Measurements from ENCODE around the gene MRPL57.
"Not testable (repeated sequence)": the region's sequence is repeated elsewhere in the genome, so short reads cannot be mapped to it uniquely, and the experiment has no call there.

The MRPL57 gene

GRCh38 chr13:21216332-21216731, 39.9 kb downstream of the MRPL57 start:
- Histone ChIP-seq H3K4me3 (ENCODE audit: insufficient read depth, low read depth, low read length, poor library complexity, severe bottlenecking) (no peak overlapping the region), H3K27me3 (replicated peaks; ENCODE audit: control insufficient read depth, insufficient read depth, low read length, poor library complexity, severe bottlenecking) (no peaks in the 10 kb centered on the region)
- no peak for DNase-seq

GRCh38 chr13:21218351-21219035, 42.0 kb downstream of the MRPL57 start:
- H3K9me3 ChIP-seq (ENCODE audit: control insufficient read depth, low read length), result no peaks in the 10 kb centered on the region
- H3K36me3 ChIP-seq (ENCODE audit: control insufficient read depth, insufficient read depth, low read length), result no peaks in the 10 kb centered on the region
- no peak for DNase-seq
- no peaks in the 10 kb centered on the region for H3K27me3 ChIP-seq (replicated peaks; ENCODE audit: control insufficient read depth, insufficient read depth, low read length, poor library complexity, severe bottlenecking)
- H3K27ac ChIP-seq (ENCODE audit: insufficient read depth, low read length, poor library complexity, severe bottlenecking), result no peak overlapping the region
- no peaks in the 10 kb centered on the region for H3K4me1 ChIP-seq (ENCODE audit: control insufficient read depth, insufficient read depth, low read length, poor library complexity, severe bottlenecking)
- no peak overlapping the region for H3K4me3 ChIP-seq (ENCODE audit: insufficient read depth, low read depth, low read length, poor library complexity, severe bottlenecking)

More at GRCh38 chr13:21216332-21216731, 39.9 kb downstream of the MRPL57 start:
- Histone ChIP-seq H3K4me1 (ENCODE audit: control insufficient read depth, insufficient read depth, low read length, poor library complexity, severe bottlenecking) (no peaks in the 10 kb centered on the region), H3K36me3 (ENCODE audit: control insufficient read depth, insufficient read depth, low read length) (no peaks in the 10 kb centered on the region), H3K9me3 (ENCODE audit: control insufficient read depth, low read length) (no peaks in the 10 kb centered on the region), H3K27ac (ENCODE audit: insufficient read depth, low read length, poor library complexity, severe bottlenecking) (no peak overlapping the region)

GRCh38 chr13:21219036-21219381, 42.6 kb downstream of the MRPL57 start:
- H3K27ac ChIP-seq (ENCODE audit: insufficient read depth, low read length, poor library complexity, severe bottlenecking), result no peak overlapping the region

GRCh38 chr13:21219716-21220115, 43.3 kb downstream of the MRPL57 start:
- not testable (repeated sequence) for H3K27ac ChIP-seq (ENCODE audit: insufficient read depth, low read length, poor library complexity, severe bottlenecking); DNase-seq; H3K4me3 ChIP-seq (ENCODE audit: insufficient read depth, low read depth, low read length, poor library complexity, severe bottlenecking); H3K36me3 ChIP-seq (ENCODE audit: control insufficient read depth, insufficient read depth, low read length); H3K4me1 ChIP-seq (ENCODE audit: control insufficient read depth, insufficient read depth, low read length, poor library complexity, severe bottlenecking); H3K27me3 ChIP-seq (replicated peaks; ENCODE audit: control insufficient read depth, insufficient read depth, low read length, poor library complexity, severe bottlenecking); H3K9me3 ChIP-seq (ENCODE audit: control insufficient read depth, low read length)

More at GRCh38 chr13:21219036-21219381, 42.6 kb downstream of the MRPL57 start:
- Histone ChIP-seq H3K4me3 (ENCODE audit: insufficient read depth, low read depth, low read length, poor library complexity, severe bottlenecking) (no peak overlapping the region), H3K36me3 (ENCODE audit: control insufficient read depth, insufficient read depth, low read length) (no peaks in the 10 kb centered on the region), H3K9me3 (ENCODE audit: control insufficient read depth, low read length) (no peaks in the 10 kb centered on the region), H3K27me3 (replicated peaks; ENCODE audit: control insufficient read depth, insufficient read depth, low read length, poor library complexity, severe bottlenecking) (no peaks in the 10 kb centered on the region), H3K4me1 (ENCODE audit: control insufficient read depth, insufficient read depth, low read length, poor library complexity, severe bottlenecking) (no peaks in the 10 kb centered on the region)
- DNase-seq, result no peak

GRCh38 chr13:21221268-21221667, 44.8 kb downstream of the MRPL57 start:
- no peaks in the 10 kb centered on the region for H3K9me3 ChIP-seq (ENCODE audit: control insufficient read depth, low read length)
- H3K36me3 ChIP-seq (ENCODE audit: control insufficient read depth, insufficient read depth, low read length), result no peaks in the 10 kb centered on the region
- H3K27me3 ChIP-seq (replicated peaks; ENCODE audit: control insufficient read depth, insufficient read depth, low read length, poor library complexity, severe bottlenecking), result no peaks in the 10 kb centered on the region
- no peak for DNase-seq
- no peak overlapping the region for H3K27ac ChIP-seq (ENCODE audit: insufficient read depth, low read length, poor library complexity, severe bottlenecking)
- no peaks in the 10 kb centered on the region for H3K4me1 ChIP-seq (ENCODE audit: control insufficient read depth, insufficient read depth, low read length, poor library complexity, severe bottlenecking)
- no peak overlapping the region for H3K4me3 ChIP-seq (ENCODE audit: insufficient read depth, low read depth, low read length, poor library complexity, severe bottlenecking)

GRCh38 chr13:21225082-21225481, 48.6 kb downstream of the MRPL57 start:
- no peak for DNase-seq
- no peak overlapping the region for H3K27ac ChIP-seq (ENCODE audit: insufficient read depth, low read length, poor library complexity, severe bottlenecking)
- no peaks in the 10 kb centered on the region for H3K27me3 ChIP-seq (replicated peaks; ENCODE audit: control insufficient read depth, insufficient read depth, low read length, poor library complexity, severe bottlenecking)
- no peak overlapping the region for H3K4me3 ChIP-seq (ENCODE audit: insufficient read depth, low read depth, low read length, poor library complexity, severe bottlenecking)
- H3K4me1 ChIP-seq (ENCODE audit: control insufficient read depth, insufficient read depth, low read length, poor library complexity, severe bottlenecking), result no peaks in the 10 kb centered on the region
- no peaks in the 10 kb centered on the region for H3K36me3 ChIP-seq (ENCODE audit: control insufficient read depth, insufficient read depth, low read length)
- H3K9me3 ChIP-seq (ENCODE audit: control insufficient read depth, low read length), result no peaks in the 10 kb centered on the region

GRCh38 chr13:21225841-21226581, 49.6 kb downstream of the MRPL57 start:
- Histone ChIP-seq H3K27ac (ENCODE audit: insufficient read depth, low read length, poor library complexity, severe bottlenecking) (no peak overlapping the region), H3K9me3 (ENCODE audit: control insufficient read depth, low read length) (no peaks in the 10 kb centered on the region), H3K27me3 (replicated peaks; ENCODE audit: control insufficient read depth, insufficient read depth, low read length, poor library complexity, severe bottlenecking) (no peaks in the 10 kb centered on the region)

GRCh38 chr13:21227917-21228316, 51.5 kb downstream of the MRPL57 start:
- Histone ChIP-seq H3K4me1 (ENCODE audit: control insufficient read depth, insufficient read depth, low read length, poor library complexity, severe bottlenecking) (no peaks in the 10 kb centered on the region), H3K4me3 (ENCODE audit: insufficient read depth, low read depth, low read length, poor library complexity, severe bottlenecking) (no peak overlapping the region), H3K27me3 (replicated peaks; ENCODE audit: control insufficient read depth, insufficient read depth, low read length, poor library complexity, severe bottlenecking) (no peaks in the 10 kb centered on the region), H3K27ac (ENCODE audit: insufficient read depth, low read length, poor library complexity, severe bottlenecking) (no peak overlapping the region), H3K9me3 (ENCODE audit: control insufficient read depth, low read length) (no peaks in the 10 kb centered on the region), H3K36me3 (ENCODE audit: control insufficient read depth, insufficient read depth, low read length) (no peaks in the 10 kb centered on the region)
- no peak for DNase-seq

More at GRCh38 chr13:21225841-21226581, 49.6 kb downstream of the MRPL57 start:
- Histone ChIP-seq H3K4me1 (ENCODE audit: control insufficient read depth, insufficient read depth, low read length, poor library complexity, severe bottlenecking) (no peaks in the 10 kb centered on the region), H3K36me3 (ENCODE audit: control insufficient read depth, insufficient read depth, low read length) (no peaks in the 10 kb centered on the region), H3K4me3 (ENCODE audit: insufficient read depth, low read depth, low read length, poor library complexity, severe bottlenecking) (no peak overlapping the region)
- DNase-seq, result no peak
